Stimulated activated CD8-positive, alpha-beta memory T cell treated with anti-CD3 and anti-CD28 coated beads, Interleukin-15, amount 100 ng/mL, for 1 hour (primary cell): ENCODE data around the gene NDUFS7.
"Not testable (repeated sequence)": the region's sequence is repeated elsewhere in the genome, so short reads cannot be mapped to it uniquely, and the experiment has no call there.

Experiments
- DNase-seq: peaks from one replicate; pipeline ENCODE4 v3.0.0-alpha.2; 2020; ENCODE audit warnings: low read depth

Gene NDUFS7

GRCh38 chr19:1417681-1418495 is 34.2 kb downstream of the NDUFS7 start:
- DNase-seq, result no peak

GRCh38 chr19:1418496-1418775 is 34.7 kb downstream of the NDUFS7 start:
- DNase-seq, result no peak

GRCh38 chr19:1418951-1419738 is 35.4 kb downstream of the NDUFS7 start:
- no peak for DNase-seq

- DNase-seq, result not testable (repeated sequence)
Observed at GRCh38 chr19:1420085-1420484, 36.4 kb downstream of the NDUFS7 start.

- no peak for DNase-seq
Observed at GRCh38 chr19:1420590-1420989, 36.9 kb downstream of the NDUFS7 start.

GRCh38 chr19:1421218-1421957 is 37.7 kb downstream of the NDUFS7 start:
- DNase-seq, result no peak

- DNase-seq, result no peak
Observed at GRCh38 chr19:1421958-1422305, 38.2 kb downstream of the NDUFS7 start.

- no peak for DNase-seq
Observed at GRCh38 chr19:1422360-1422759, 38.7 kb downstream of the NDUFS7 start.

GRCh38 chr19:1422943-1423342 is 39.2 kb downstream of the NDUFS7 start:
- DNase-seq, result no peak

GRCh38 chr19:1423436-1424191 is 39.9 kb downstream of the NDUFS7 start:
- no peak for DNase-seq

- no peak for DNase-seq
Observed at GRCh38 chr19:1424192-1424955, 40.7 kb downstream of the NDUFS7 start.

GRCh38 chr19:1425102-1425837 is 41.6 kb downstream of the NDUFS7 start:
- no peak for DNase-seq

- DNase-seq, result no peak
Observed at GRCh38 chr19:1425902-1426301, 42.2 kb downstream of the NDUFS7 start.

- DNase-seq, result no peak
Observed at GRCh38 chr19:1426736-1427135, 43.0 kb downstream of the NDUFS7 start.

- no peak for DNase-seq
Observed at GRCh38 chr19:1427221-1427920, 43.7 kb downstream of the NDUFS7 start.

GRCh38 chr19:1428738-1429391 is 45.2 kb downstream of the NDUFS7 start:
- no peak for DNase-seq

GRCh38 chr19:1429750-1430149 is 46.0 kb downstream of the NDUFS7 start:
- DNase-seq, result no peak

- DNase-seq, result no peak
Observed at GRCh38 chr19:1430246-1430645, 46.5 kb downstream of the NDUFS7 start.

GRCh38 chr19:1431759-1432506 is 48.2 kb downstream of the NDUFS7 start:
- no peak for DNase-seq
